Measurements from ENCODE around the gene GBX1.

GBX1 gene

GRCh38 chr7:151110941-151111645 is 56.4 kb downstream of the GBX1 start:
- DNase-seq, result peak; percentile 32 to 63

GRCh38 chr7:151110236-151110940 is 57.1 kb downstream of the GBX1 start:
- no peak for DNase-seq

DNA sequence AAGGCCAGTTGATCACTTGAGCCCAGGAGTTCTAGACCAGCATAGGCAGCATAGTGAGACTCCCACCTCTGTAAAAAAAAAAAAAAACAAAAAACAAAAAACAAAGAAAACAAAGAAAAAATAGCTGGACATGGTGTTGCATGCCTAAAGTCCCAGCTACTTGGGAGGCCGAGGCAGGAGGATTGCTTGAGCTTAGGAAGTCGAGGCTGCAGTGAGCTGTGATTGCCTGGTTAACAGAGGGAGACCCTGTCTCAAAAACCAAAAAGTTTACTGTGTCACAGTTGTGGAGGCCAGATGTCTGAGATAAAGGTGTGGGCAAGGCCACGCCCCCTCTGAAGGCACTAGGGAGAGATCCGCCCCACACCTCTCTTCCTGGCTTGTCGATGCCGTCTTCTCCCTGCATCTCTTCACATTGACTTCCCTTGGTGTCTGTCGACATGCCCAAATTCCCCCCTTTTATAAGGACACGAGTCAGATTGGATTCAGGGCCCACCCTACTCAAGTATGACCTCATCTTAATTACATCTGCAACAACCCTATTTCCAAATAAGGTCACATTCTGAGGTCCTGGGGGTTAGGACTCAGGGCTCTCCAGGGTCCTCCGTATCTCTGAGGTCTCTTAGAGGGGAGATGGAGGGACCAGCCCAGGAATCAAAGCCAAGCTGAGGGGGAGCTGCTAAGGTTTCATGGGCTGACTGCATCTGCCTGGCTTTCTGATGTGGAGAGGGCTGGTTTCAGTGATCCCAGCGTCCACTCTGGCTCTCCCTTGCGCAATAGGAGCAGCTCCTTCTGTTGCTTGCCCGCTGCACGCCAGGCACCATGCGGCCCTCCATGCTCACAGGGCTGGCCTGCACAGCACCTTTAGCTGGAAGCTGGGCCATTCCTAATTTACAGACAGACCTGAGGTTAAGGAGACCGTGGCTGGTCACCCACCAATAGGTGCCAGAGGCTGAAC is 58.1 kb downstream of the GBX1 start:
- DNase-seq, result no peak

GRCh38 chr7:151107882-151108281 is 59.6 kb downstream of the GBX1 start:
- no peak for DNase-seq

- DNase-seq, result no peak
Observed at GRCh38 chr7:151104411-151105235, 62.9 kb downstream of the GBX1 start.

- no peak for DNase-seq
Observed at GRCh38 chr7:151103973-151104372, 63.5 kb downstream of the GBX1 start.

GRCh38 chr7:151102991-151103390 is 64.5 kb downstream of the GBX1 start:
- no peak for DNase-seq

DNA sequence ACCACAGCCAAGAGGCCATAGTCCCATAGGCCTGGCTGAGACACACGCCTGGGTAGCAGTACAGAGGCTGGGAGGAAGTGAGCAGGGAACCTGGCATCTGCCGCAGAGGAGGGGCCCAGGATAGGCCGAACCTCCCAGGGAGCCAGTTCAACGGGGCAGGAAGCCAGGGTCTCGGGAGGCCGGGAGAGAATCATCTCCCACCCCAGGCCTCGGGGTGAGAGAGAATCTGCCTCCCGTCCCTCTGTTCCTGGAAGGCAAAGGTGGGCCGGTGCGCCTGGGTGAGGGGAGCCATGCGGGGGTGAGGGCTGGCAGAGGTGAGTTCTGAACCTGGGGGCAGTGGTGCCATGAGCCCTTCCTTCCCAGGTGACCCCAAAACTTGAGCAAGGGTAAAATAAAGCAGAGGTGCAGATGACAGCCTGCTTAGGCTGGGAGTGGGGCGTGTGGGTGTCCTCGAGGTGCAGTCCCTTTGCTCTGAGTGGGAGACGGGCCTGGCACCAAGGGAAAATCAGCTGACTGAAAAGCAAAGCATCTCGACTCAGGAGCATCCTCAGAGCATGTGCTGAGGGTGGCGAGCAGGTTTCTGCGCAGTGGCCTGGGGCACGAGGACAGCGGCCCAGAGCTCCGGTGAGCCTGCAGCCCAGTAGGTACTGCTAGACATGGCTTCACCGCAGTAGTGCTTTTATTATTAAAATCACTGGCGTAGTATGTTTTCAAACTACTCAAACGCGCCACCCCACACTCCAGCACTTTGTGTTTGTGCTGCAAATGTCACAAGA is 65.7 kb downstream of the GBX1 start:
- DNase-seq, result no peak

DNA sequence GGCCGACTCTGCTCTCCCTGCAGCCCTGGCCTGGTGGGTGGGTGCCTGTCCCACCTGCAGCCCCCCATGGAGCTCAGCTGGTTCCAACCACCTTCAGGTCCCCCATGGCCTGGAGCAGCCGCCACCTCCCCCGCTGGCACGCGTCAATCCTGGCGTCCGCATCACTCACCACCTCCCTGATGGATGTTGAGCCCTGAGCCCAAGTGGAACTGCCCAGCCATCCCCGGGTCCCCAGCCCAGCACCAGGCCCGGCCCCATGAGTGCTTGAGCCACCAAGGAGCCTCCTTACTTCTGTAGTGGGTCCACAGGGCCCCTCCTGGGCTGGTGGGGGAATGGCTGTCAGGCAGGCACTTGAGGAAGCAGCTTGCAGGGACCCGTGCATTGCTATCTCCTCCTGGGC is 66.6 kb downstream of the GBX1 start:
- no peak for DNase-seq

DNA sequence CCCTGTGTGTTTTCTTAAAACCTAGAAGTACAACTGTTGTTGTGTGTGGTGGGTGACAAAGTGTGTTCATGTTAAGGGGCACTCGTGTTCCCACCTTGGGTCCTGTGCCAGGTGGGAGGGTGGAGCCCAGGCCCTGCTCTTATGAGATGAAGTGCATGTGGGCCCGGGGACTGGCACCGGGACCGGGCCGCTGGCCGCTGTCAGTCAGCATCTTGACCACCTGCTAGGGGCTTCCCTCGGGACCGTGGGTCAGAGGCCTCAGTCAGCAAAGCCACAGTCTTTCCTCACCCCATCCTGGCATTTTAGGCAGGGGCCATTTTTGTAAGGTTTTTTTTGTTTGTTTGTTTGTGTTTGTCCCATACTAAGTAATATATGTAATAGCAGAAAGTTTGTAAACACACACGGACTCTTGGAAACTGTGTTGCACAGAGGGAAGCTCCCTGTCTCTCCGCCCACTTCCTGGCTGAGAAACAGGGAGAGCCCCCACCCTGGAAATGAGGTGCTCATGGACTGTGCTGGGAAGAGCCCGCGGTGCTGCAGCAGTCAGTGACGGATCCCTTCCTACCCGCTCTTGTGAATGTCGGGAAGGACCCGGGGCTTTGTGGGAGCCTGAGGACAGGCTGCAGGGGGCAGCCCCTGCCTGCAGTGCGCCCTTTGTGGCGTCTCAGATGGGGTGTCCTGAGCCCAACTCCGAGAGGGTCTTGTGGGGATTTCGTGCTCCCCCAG is 67.8 kb downstream of the GBX1 start:
- DNase-seq, result no peak
